K562 (cell line): Measurements from ENCODE around the gene ATCAY. TPM values are rescaled to one million over a fixed set of nuclear protein-coding genes. Genes with fewer than 3 reads are reported as not detected.

Experiments used
- ATAC-seq: fragments of 200-7000 bp; cut with Tn5 transposase; 3 replicates; pipeline ENCODE4 v1.9.1; 2020; ENCODE audit warnings: moderate library complexity
- Bru-seq: library from RNA; stranded (reverse); fragments of 400-500 nt; gene quantifications from one replicate; lab custom pipeline; 2021; lab: Mats Ljungman, UMichigan
- BruChase-seq, 2 experiments: library from RNA; stranded (reverse); fragments of 400-500 nt; gene quantifications; one replicate each; lab custom pipeline; 2021; lab: Mats Ljungman, UMichigan
- BruUV-seq: library from RNA; stranded (reverse); fragments of 400-500 nt; replicated peaks from 2 replicates; lab custom pipeline; 2021; lab: Mats Ljungman, UMichigan
- CTCF ChIA-PET: fragments of 300-600 bp; formaldehyde crosslinking; extraction: SDS; loops from one replicate; lab custom pipeline; 2021; ENCODE audit warnings: low intra/inter-chr PET ratio; lab: Yijun Ruan, JAX
- POLR2A ChIA-PET: fragments of 300-600, 350-650 bp; sonication (Branson Sonifier 250); formaldehyde crosslinking; extraction: SDS; loops from one replicate; lab custom pipeline; 2021; ENCODE audit warnings: antibody characterized with exemption, inconsistent platforms; lab: Yijun Ruan, JAX
- DNase-seq, 4 experiments: peaks; one replicate each; pipeline versions ENCODE4 v3.0.0 to v3.0.0-alpha.2; 2011 to 2018; ENCODE audit warnings: low spot score in 3 of 4, mixed read lengths in 3 of 4; ENCODE audit errors: extremely low read depth in 1 of 4
- FAIRE-seq: peaks from 2 replicates; lab custom pipeline; 2011; peaks lifted over from hg19 to GRCh38; lab: Jason Lieb, UNC
- H2AFZ ChIP-seq: 2 replicates; pipeline ENCODE4 v1.6.0; 2011; ENCODE audit warnings: low read depth, low read length, control low read depth, inconsistent platforms
- H3K27ac ChIP-seq: fragments of 200-600 bp; 3 replicates; pipeline ENCODE4 v1.8.0; 2011; ENCODE audit warnings: low read depth, mild to moderate bottlenecking, control low read depth, inconsistent platforms, low read length, moderate library complexity, mixed read lengths; ENCODE audit errors: extremely low read depth
- H3K27me3 ChIP-seq, 2 experiments: fragments of 300-600 bp in 1 of 2; 2 replicates in 1 of 2; 3 replicates in 1 of 2; pipeline versions ENCODE4 v1.6.0 to v1.8.0; 2011; ENCODE audit warnings: inconsistent platforms in 2 of 2, low read length in 2 of 2, mild to moderate bottlenecking in 1 of 2, mixed read lengths in 1 of 2, moderate library complexity in 1 of 2; ENCODE audit not compliant: control insufficient read depth in 2 of 2, insufficient read depth in 2 of 2
- H3K36me3 ChIP-seq: fragments of 300-600 bp; 3 replicates; pipeline ENCODE4 v1.8.0; 2011; ENCODE audit warnings: mild to moderate bottlenecking, low read length, inconsistent platforms; ENCODE audit not compliant: control insufficient read depth, insufficient read depth
- H3K4me1 ChIP-seq, 2 experiments: fragments of 200-600 bp in 1 of 2; replicated peaks in 1 of 2; 2 replicates in 1 of 2; 3 replicates in 1 of 2; pipeline versions ENCODE4 v1.5.1 to v1.8.0; 2011; ENCODE audit warnings: inconsistent platforms in 2 of 2, low read length in 2 of 2, mild to moderate bottlenecking in 1 of 2, mixed read lengths in 1 of 2, moderate library complexity in 1 of 2; ENCODE audit not compliant: control insufficient read depth in 2 of 2, insufficient read depth in 2 of 2
- H3K4me2 ChIP-seq: 2 replicates; pipeline ENCODE4 v1.6.1; 2011; ENCODE audit warnings: low read length, control low read depth, inconsistent platforms, mixed read lengths; ENCODE audit not compliant: insufficient read depth
- H3K4me3 ChIP-seq: fragments of 200-600 bp; sonication (generic), shearing (Covaris generic); 2 replicates; pipeline ENCODE4 v1.5.1; 2016; ENCODE audit warnings: control low read depth, inconsistent platforms
- H3K79me2 ChIP-seq: fragments of 200-600 bp; 3 replicates; pipeline ENCODE4 v1.8.0; 2011; ENCODE audit warnings: low read length, inconsistent platforms; ENCODE audit not compliant: control insufficient read depth, insufficient read depth
- H3K9ac ChIP-seq, 2 experiments: 2 replicates each; pipeline versions ENCODE4 v1.6.0 to v1.6.1; 2011; ENCODE audit warnings: low read depth in 2 of 2, low read length in 2 of 2, control low read depth in 1 of 2, inconsistent platforms in 1 of 2, mild to moderate bottlenecking in 1 of 2, mixed read lengths in 1 of 2; ENCODE audit not compliant: insufficient read depth in 1 of 2
- H3K9me1 ChIP-seq: one replicate; pipeline ENCODE4 v1.6.0; 2011; ENCODE audit warnings: inconsistent platforms, mild to moderate bottlenecking, low read length, moderate library complexity; ENCODE audit not compliant: control insufficient read depth, insufficient read depth
- H3K9me3 ChIP-seq: replicated peaks from 2 replicates; pipeline ENCODE4 v1.5.1; 2011; ENCODE audit warnings: low read depth, low read length, inconsistent platforms; ENCODE audit not compliant: control insufficient read depth, insufficient read depth
- H4K20me1 ChIP-seq: replicated peaks from 2 replicates; pipeline ENCODE4 v1.6.1; 2011; ENCODE audit warnings: low read length, inconsistent platforms, mixed read lengths; ENCODE audit not compliant: control insufficient read depth, insufficient read depth
- IRF1 ChIP-seq: sonication (generic); formaldehyde crosslinking; IDR thresholded peaks from 2 replicates; pipeline ENCODE4 v1.8.0; 2022; ENCODE audit warnings: missing genetic modification reagents, mild to moderate bottlenecking, borderline replicate concordance
- MCM7 ChIP-seq, 2 experiments: fragments of 450-650 bp; IDR thresholded peaks; 2 replicates each; pipeline ENCODE4 v1.6.1; 2016 to 2018
- POLR2A ChIP-seq: fragments of 450-650 bp; conservative IDR thresholded peaks from 2 replicates; pipeline ENCODE4 v1.6.1; 2016
- SRSF1 ChIP-seq: fragments of 200-400 bp; formaldehyde crosslinking; IDR thresholded peaks from 2 replicates; pipeline ENCODE4 v1.6.1; 2017; ENCODE audit warnings: mild to moderate bottlenecking, low read depth, low read length, moderate library complexity
- ZNF79 ChIP-seq: fragments of 250-450 bp; sonication (Bioruptor Pico); IDR thresholded peaks from 2 replicates; pipeline ENCODE4 v1.4.0; 2020; ENCODE audit warnings: low read depth, mild to moderate bottlenecking, moderate library complexity
- WGBS: fragments of 100-300 bp; shearing (Covaris generic); methylation state at CpG from one replicate; pipeline ENCODE4 v1.1.6; 2016; ENCODE audit warnings: low coverage, mixed read lengths; ENCODE audit not compliant: insufficient coverage; ENCODE audit errors: missing lambda C conversion rate; 5-methylcytosine and 5-hydroxymethylcytosine counted together
- in situ Hi-C: fragments of 300-500 bp; cut with MboI; formaldehyde crosslinking; loops from 4 replicates; pipeline ENCODE4 v1.15.0; 2018; ENCODE audit warnings: inconsistent platforms, mixed read lengths
- intact Hi-C: fragments of 100-400 bp; cut with micrococcal nuclease; formaldehyde crosslinking; loops from 2 replicates; pipeline ENCODE4 v1.14.2; 2022
- long read RNA-seq, 3 experiments: library from polyadenylated mRNA in 2 of 3; library from RNA in 1 of 3; unstranded in 2 of 3; stranded (forward) in 1 of 3; transcript quantifications; one replicate each; pipeline ENCODE4 v2.0.0, GENCODE V29; 2019 to 2022
- polyA minus RNA-seq, 3 experiments: library from RNA; depleted of rRNA, polyadenylated mRNA; stranded (reverse); fragments of >200 nt; gene quantifications; 2 replicates each; pipeline ENCODE4 v1.2.3, GENCODE V29; 2011
- polyA plus RNA-seq, 8 experiments: library from polyadenylated mRNA; depleted of rRNA in 4 of 8; stranded (reverse) in 5 of 8; unstranded in 3 of 8; fragments of >200 nt; fragmentation: Nextera tagmentation in 2 of 8; fragmentation: Illumina TruSeq in 1 of 8; extraction: Ambion mirVana in 2 of 8; extraction: Trizol in 1 of 8; gene quantifications; 2 replicates each; pipeline versions ENCODE4 v1.2.1 to v1.2.3, GENCODE V29; 2011 to 2014; ENCODE audit warnings: inconsistent platforms in 1 of 8, missing spikeins in 1 of 8
- total RNA-seq, 7 experiments: library from RNA; depleted of rRNA in 6 of 7; stranded (reverse); fragments of >200 nt in 6 of 7; fragmentation: Illumina TruSeq in 2 of 7; extraction: Trizol in 2 of 7; gene quantifications; 2 replicates each; pipeline versions ENCODE4 v1.2.1 to v1.2.3, GENCODE V29; 2011 to 2021; ENCODE audit warnings: low replicate concordance in 1 of 7

The ATCAY gene
- not detected in 2 replicates for total RNA-seq (2011; cell fraction: chromatin; rRNA removed; ENCODE audit: low replicate concordance)
- total RNA-seq (2011; cell fraction: nucleolus; rRNA removed) = not detected in 2 replicates
- total RNA-seq (2011; cell fraction: nucleoplasm; rRNA removed) = 0.08 TPM in 1 of 2 replicates, not detected in the other
- total RNA-seq (2014; rRNA removed) = not detected in 2 replicates
- not detected in 2 replicates for total RNA-seq (2014; rRNA removed; fragmentation: Illumina TruSeq; extraction: Trizol)
- not detected in 2 replicates for total RNA-seq (2015; rRNA removed; fragmentation: Illumina TruSeq; extraction: Trizol)
- 0.07 TPM in 1 of 2 replicates, not detected in the other for total RNA-seq (2021)
- polyA plus RNA-seq (2011; rRNA removed) = not detected in 2 replicates
- polyA plus RNA-seq (2011; cell fraction: cytosol; rRNA removed) = 0.04 TPM in 1 of 2 replicates, not detected in the other
- polyA plus RNA-seq (2011; cell fraction: nucleus; rRNA removed) = not detected in 2 replicates
- not detected in 2 replicates for polyA plus RNA-seq (2012)
- not detected in 2 replicates for polyA plus RNA-seq (2014; fragmentation: Illumina TruSeq; extraction: Trizol)
- not detected for polyA plus RNA-seq (2014; fragmentation: Nextera tagmentation; extraction: Ambion mirVana)
- not detected in 2 replicates for polyA plus RNA-seq (2014; rRNA removed)
- not detected in 2 replicates for polyA minus RNA-seq (2011; rRNA and poly(A)+ RNA removed)
- polyA minus RNA-seq (2011; cell fraction: cytosol; rRNA and poly(A)+ RNA removed) = not detected in 2 replicates
- polyA minus RNA-seq (2011; cell fraction: nucleus; rRNA and poly(A)+ RNA removed) = not detected in 2 replicates
- Bru-seq, nascent RNA = percentile 6 among the genes with signal in this experiment
- BruChase-seq, experiment 1, labeled RNA remaining after a 2-hour chase = percentile 2 among the genes with signal in this experiment
- BruChase-seq, experiment 2, labeled RNA remaining after a 6-hour chase = percentile 4 among the genes with signal in this experiment
- long read RNA-seq, experiment 1 = 0 reads
- long read RNA-seq, experiment 2 = 0 reads
- long read RNA-seq, experiment 3 = 0 reads

- in situ Hi-C loops (no loop called here), intact Hi-C loops (no loop called here)
- Histone ChIP-seq H3K4me2 (no peak within 1 kb of the TSS), H3K4me1 (peaks cover 0 to 4% of the 10 kb centered on the region in 2 experiments; a peak in 2 of 5 replicates), H3K79me2 (no peaks in the 10 kb centered on the region), H3K27ac (no peak within 1 kb of the TSS), H3K9ac (no peak within 1 kb of the TSS), H3K9me1 (no peaks in the 10 kb centered on the region), H4K20me1 (peaks cover 4% of the 10 kb centered on the region; the same call in 1 of the 2 replicates), H3K36me3 (no peaks in the 10 kb centered on the region), H3K27me3 (peaks cover 11 to 26% of the 10 kb centered on the region in 2 experiments; a peak in 4 of 5 replicates), H2AFZ (no peak within 1 kb of the TSS), H3K4me3 (no peak within 1 kb of the TSS), H3K9me3 (no peaks in the 10 kb centered on the region)
- POLR2A ChIA-PET = interaction anchor here (0.5 to 1.6 kb wide), 4 partner anchors 9 to 705 kb away, joined by 3 to 5 read pairs (median 4); partner anchors contain the start of gene EEF2
- no peak for TF ChIP-seq MCM7 (IDR thresholded peaks at IDR 0.05)
- no peak for TF ChIP-seq SRSF1
- TF ChIP-seq ZNF79 (CRISPR knock-in tag) = no peak
- no peak for TF ChIP-seq POLR2A
- no peak for TF ChIP-seq IRF1
- ATAC-seq (no peak), FAIRE-seq (no peak), DNase-seq (peak in 1 of 4 experiments; percentile 20)
- WGBS = 29% methylated on average over 26 of the region's 49 CpGs
- no TSS peak for BruUV-seq
- CTCF ChIA-PET = interaction anchor here (0.6 kb wide), 1 partner anchor 396 kb away, joined by 3 read pairs; no protein-coding TSS in a partner anchor
Observed at GRCh38 chr19:3880471-3881271, at the start of gene ATCAY. Gene ATCAY (plus strand): TSS chr19:3880685. CDS start chr19:3885768, 5,083 bp downstream.
